GM21515 (cell line): ENCODE results near the gene ZBTB20.

ENCODE experiments used
- ATAC-seq: cut with Tn5 transposase; IDR thresholded peaks from one replicate; pipeline ENCODE4 v1.9.1; 2021; ENCODE audit not compliant: unreplicated experiment

ZBTB20 gene

GRCh38 chr3:115089481-115089880 is 57.6 kb downstream of the ZBTB20 start:
- no peak for ATAC-seq

GRCh38 chr3:115087512-115087911 is 59.6 kb downstream of the ZBTB20 start:
- no peak for ATAC-seq

- ATAC-seq, result no peak
Observed at GRCh38 chr3:115086344-115086743, 60.7 kb downstream of the ZBTB20 start.

DNA sequence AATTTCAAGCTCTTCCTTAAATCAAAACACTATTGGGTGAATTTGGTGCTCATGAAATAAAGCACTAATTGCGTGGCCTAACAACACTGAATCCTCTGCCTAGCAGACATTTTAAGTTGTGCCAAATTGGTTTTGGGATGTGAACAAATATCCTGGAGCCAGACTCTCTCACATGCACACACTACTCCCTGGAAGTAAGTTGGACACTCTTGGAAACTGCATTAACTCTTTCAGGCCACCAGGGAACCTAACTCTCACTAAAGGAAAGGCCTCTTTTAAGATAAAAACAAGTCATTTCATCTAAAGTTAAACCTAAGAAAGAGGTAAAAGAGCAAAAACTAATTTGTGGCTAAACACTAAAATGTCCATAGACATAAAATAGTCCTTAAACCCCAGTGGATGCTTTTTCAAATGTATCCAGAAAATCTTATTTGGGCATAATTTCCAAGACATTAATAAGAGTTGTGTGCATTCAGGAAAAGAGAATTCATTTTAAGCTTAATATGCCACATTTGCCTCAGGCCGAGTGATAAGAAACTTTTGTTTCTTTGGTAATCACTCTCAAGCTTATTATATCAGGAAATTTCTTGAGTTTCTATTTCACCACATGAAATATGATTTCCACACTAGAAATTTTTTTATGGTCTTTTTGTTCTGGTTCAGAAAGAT is 61.8 kb downstream of the ZBTB20 start:
- no peak for ATAC-seq

DNA sequence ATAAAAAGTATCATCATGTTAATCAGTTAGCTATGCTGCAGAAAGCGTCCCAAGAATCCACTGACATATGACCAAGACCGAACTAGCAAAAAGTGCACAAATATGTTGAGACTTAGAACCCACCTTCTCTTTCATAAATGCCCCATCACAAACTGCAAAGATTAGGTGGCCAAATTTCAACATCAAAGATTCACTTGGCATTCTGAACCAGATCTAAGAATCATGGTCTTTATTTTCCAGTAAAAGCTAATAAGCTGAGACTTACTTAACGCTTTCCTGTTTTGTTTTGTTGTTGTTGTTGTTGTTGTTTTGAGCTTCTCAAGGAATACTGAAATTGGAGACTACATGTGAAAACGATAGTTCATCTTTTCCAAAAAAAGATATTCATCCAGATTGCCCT is 62.4 kb downstream of the ZBTB20 start:
- ATAC-seq, result no peak

DNA sequence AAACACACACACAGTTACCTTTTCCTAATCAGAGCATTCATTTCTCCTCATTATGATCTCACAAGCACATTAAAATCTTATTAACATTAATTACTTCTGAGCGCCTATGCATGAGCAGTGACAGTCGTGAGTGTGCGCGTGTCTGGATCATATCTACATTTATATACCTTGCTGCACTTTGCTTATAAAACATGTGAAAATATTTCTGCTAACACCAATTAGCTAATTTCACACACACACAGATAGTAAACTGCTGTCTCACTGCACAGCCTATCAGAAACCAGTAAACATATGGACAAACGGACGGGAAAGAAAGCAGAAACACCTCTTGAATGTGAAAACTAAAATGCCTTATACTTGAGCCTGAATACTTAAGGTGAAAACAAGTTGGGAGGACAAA is 64.8 kb downstream of the ZBTB20 start:
- no peak for ATAC-seq

GRCh38 chr3:115081444-115081843 is 65.6 kb downstream of the ZBTB20 start:
- ATAC-seq, result no peak

- no peak for ATAC-seq
Observed at GRCh38 chr3:115077501-115078250, 69.4 kb downstream of the ZBTB20 start.

DNA sequence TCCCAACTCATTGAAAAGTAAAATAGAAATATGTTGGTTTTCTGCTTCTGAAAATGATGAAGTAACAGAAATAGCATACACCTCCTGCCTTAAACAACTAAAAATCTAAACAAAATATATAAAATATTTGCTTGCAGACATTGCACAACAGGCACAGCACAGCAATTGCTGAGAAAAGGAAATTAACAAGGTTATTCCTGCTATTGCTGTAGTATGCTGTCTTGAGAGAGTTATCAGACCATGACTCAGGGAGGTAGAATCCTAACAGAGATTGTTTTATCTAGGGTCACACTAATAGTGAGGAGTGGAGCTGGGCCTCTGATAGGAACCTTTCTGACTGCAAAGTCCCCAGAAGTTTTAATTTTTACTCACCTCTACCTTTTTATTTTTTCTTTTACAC is 72.6 kb downstream of the ZBTB20 start:
- ATAC-seq, result no peak

DNA sequence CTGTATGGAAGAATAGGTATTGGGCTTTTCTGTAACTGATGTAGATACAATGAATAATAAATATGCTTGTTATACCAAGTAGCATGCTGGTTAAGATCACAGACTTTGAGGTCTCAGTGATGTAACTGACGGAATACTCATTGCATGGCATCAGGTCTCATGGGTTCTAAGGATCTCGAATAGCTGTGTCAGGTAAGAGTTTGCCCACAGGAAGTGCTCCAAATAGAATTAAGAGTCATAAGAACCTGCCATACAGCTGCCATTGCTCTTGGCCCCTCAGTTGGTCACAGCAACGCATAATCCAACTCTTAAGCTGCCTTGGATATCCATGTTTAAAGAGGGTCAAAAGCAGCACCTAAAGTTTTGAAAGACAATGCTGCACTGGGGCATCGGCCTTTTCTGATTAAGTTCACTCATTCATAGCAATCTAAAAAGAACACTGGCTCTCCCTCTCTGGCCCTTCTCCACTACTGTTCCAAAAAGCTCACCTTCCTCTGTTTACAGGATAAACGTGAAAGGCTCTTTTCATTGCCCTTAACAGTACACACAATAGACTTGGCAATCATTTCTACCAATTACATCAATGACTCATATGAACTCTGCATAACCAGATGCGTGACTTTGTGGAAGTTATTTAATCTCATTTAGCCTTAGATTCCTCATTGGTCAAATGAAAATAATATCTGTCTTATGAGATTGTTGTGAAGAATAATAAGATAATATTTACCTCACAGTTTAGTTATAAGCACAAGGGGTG is 74.6 kb downstream of the ZBTB20 start:
- no peak for ATAC-seq

DNA sequence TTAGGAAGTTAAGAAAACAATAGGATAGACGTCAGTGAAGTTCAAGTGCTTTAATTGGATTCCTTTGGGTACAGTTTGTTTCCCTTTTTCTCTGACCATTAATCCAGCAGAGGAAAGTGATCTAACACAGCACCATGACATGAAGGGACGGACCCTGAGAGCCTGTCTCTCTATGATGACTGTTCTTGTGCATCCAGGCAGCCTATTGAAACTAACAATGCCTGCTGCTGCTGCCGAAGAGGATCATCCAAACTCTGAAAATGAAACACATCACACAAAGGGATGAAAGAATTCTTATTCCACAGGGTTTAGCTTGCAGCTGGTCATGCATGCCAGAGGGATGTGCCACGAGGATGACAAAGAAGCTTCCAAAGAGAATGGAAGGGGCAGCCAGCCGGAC is 75.5 kb downstream of the ZBTB20 start:
- ATAC-seq, result no peak

- ATAC-seq, result no peak
Observed at GRCh38 chr3:115071166-115071565, 75.9 kb downstream of the ZBTB20 start.

GRCh38 chr3:115068799-115069198 is 78.3 kb downstream of the ZBTB20 start:
- no peak for ATAC-seq

DNA sequence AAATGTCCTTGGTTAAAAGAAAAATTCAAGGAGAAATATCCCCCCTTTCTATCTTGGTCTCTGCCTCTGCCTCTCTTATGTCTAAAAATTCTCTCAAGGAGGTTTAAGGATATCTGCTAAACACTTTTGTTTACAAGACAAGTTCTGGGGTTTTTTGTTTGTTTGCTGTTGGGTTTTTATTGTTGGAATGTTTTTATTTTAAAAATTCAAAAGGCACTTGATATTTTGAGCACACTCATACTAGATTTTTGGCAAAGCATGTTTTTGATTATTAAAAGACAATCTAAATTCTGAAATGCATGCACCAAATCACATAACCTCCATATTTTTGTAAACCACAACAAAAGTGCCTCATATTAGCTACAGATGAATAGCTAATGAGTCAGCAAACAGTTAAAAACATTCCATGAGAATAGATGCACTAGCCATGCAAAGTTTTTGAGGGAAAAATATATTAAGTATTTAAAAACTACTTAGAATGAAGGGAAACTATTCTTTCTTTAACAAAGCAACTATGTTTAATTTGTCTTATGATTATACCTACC is 84.6 kb downstream of the ZBTB20 start:
- ATAC-seq, result no peak

DNA sequence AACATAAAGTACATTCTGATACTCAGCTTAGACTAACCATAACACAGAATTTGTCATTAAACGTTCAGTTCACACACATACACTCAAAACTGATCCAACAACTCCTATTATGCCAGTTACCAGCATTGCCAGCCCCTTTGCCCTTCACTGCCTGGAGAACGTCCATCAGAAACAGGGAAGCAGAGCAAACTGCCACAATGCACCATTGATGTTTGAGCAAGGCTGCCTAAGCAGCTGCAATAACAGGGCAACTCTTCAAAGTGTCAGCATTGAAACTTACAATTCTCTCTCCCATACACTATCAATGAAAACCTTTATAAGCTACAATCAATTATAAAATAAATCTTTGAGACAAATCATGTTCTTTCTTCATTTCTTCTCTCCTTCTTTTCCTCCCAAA is 85.1 kb downstream of the ZBTB20 start:
- no peak for ATAC-seq

DNA sequence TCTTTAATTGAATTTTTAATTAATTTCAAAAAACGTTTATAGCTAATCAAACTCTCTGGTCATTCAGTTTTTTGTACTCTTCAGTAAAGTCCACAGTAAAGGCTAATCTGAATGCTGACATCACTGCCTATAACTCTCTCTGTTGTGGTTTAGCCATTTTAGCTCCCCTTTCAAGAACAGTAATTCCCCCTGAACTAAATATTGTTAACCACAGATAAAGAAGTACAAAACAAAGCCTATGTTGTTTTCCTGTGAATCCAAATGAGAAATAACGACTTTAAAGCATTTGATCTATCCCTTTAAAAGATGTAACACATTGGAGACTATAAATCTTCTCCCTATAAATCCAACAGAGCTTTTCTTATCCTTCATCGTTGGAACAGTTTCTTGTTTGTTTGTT is 94.2 kb downstream of the ZBTB20 start:
- no peak for ATAC-seq

DNA sequence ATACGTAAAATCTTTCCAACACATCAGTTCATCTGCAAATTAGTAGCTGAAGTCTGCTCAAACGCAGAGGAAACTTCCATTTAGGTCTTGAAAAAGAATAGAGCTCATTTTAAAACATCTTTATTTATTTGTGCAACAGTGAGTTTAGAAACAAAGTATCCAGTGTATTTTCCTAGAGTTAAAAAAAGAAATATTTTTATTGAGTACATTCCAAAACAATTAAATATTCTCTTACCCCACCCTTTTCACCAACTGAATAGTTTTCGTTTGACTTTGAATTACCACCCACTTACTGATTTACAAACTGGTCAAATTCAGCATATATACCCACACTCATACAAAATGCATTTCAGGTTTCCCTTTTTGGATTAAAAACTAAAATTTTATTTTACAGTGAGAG is 104.7 kb downstream of the ZBTB20 start:
- ATAC-seq, result no peak

DNA sequence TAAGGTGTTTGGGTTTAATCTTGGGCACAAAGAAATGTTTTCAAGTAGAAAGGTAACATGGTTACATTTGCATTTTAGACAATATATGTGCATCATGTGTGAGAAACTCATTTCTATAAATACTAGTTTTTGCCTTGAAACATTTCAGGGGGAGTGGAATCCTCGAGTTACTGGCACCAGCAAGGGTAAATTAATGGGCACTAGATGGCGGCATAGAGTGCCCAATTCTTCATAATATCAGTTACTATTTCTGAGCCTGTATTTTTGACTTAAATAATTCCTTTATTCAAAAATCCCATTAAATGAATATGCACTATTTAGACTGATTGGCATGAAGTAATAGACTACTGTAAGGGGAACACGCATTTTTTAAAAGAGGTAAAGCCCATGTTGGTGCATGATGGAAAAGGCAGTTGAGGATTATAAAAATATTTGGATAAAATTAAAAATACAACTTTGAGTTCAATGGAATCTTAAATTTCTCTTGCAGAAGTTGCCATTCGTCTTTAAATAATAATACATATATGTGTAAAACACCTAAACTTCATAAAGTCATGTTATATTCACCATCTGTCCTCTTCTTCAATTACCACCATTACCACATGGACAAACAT is 106.3 kb downstream of the ZBTB20 start:
- ATAC-seq, result no peak

DNA sequence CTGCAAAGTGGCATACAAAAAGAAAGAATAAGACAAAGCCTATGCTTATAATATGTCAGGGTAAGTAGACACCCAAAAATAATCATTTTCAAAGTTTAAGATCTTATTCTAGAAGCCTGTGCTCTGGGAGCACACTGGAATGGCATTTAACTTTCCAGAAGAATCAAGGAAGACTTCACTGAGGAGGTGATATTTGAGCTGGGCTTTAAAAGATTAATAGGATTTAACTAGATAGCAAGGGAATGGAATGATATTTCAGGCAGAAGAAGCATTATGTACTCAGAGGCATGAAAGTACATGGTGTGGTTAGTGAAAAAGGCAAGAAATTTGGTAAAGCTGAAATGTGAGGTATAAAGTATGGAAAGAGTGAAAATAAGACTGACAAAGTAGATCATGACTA is 106.8 kb downstream of the ZBTB20 start:
- no peak for ATAC-seq

GRCh38 chr3:115038817-115039216 is 108.3 kb downstream of the ZBTB20 start:
- no peak for ATAC-seq

DNA sequence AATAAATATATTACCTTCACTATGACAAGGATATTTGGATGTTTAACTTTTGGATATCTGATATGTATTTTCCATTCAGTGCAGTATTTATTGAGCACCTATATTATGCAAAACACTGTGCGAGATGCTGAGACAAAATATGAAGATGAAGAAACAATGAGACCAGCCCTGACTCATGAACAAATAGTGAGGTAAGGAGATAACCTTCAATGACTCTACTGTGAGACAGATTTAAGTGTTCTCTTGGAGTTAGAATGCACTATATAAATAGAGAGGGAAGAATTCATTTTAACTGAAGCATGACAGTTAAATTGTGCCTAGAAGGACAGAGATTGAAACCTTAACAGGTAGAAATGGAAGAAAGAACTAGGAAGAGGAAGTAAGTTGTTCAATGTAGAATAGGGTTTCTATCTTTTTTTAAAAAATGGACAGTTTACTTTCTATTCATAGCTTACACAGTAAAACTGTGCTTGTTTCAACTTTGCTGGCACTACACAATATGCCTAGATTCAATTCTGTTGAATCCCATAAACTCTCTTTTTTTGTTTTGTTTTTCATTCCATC is 124.2 kb downstream of the ZBTB20 start:
- no peak for ATAC-seq
